ENCODE results near the gene RBPJ. TPM values are rescaled to one million over a fixed set of nuclear protein-coding genes. Genes with fewer than 3 reads are reported as not detected.

The RBPJ gene
- total RNA-seq, 2 donors from 2014 or later = 71.1 to 78.0 TPM

DNA sequence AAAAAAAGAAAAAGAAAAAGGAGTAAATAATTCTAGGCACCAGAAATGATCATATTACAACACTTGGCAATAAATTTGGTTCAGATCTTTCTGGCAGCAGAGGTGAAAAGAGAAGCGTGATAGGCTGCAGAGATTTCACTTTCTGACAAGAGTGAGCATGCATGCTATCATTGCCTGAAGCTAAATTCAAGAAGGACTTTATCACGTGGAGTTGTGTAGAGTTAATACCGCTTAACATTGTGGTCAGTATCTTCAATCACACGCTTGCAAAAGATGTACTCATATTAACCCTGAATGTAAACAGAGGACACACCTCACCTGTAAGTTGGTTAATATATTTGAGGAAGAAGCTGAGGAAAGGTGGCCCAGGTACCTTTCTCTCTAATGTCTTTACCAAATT is 31.4 kb upstream of the RBPJ start:
- H3K36me3 ChIP-seq (ENCODE audit: control insufficient read depth, insufficient read depth, low read length) = no peaks in the 10 kb centered on the region
- no peak overlapping the region for H3K4me3 ChIP-seq (ENCODE audit: low read length)
- Mint-ChIP-seq H3K27me3 (ENCODE audit: insufficient read depth) (no peaks in the 10 kb centered on the region), H3K27ac (no peak overlapping the region), H3K4me3 (no peak overlapping the region), H3K36me3 (ENCODE audit: low read depth) (no peaks in the 10 kb centered on the region), H3K4me1 (no peaks in the 10 kb centered on the region), H3K9me3 (no peaks in the 10 kb centered on the region)
- TF ChIP-seq, protein P1, sequence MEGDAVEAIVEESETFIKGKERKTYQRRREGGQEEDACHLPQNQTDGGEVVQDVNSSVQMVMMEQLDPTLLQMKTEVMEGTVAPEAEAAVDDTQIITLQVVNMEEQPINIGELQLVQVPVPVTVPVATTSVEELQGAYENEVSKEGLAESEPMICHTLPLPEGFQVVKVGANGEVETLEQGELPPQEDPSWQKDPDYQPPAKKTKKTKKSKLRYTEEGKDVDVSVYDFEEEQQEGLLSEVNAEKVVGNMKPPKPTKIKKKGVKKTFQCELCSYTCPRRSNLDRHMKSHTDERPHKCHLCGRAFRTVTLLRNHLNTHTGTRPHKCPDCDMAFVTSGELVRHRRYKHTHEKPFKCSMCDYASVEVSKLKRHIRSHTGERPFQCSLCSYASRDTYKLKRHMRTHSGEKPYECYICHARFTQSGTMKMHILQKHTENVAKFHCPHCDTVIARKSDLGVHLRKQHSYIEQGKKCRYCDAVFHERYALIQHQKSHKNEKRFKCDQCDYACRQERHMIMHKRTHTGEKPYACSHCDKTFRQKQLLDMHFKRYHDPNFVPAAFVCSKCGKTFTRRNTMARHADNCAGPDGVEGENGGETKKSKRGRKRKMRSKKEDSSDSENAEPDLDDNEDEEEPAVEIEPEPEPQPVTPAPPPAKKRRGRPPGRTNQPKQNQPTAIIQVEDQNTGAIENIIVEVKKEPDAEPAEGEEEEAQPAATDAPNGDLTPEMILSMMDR (conservative IDR thresholded peaks at IDR 0.05) = no peak
- no peak overlapping the region for H3K27ac ChIP-seq (ENCODE audit: low read depth, low read length)
- no peak for DNase-seq
- no peaks in the 10 kb centered on the region for H3K27me3 ChIP-seq (ENCODE audit: control insufficient read depth, insufficient read depth, low read length, poor library complexity, severe bottlenecking)
- H3K9ac ChIP-seq (ENCODE audit: extremely low read depth, low read length, poor library complexity, severe bottlenecking) = no peak overlapping the region
- 79 to 89% methylated on average over 3 to 4 of the region's 4 CpGs for WGBS, 2 experiments (ENCODE audit: insufficient coverage in 1 of 2, insufficient read length in 1 of 2)
- no peaks in the 10 kb centered on the region for H3K9me3 ChIP-seq (ENCODE audit: control insufficient read depth, low read length)
- no peaks in the 10 kb centered on the region for H3K4me1 ChIP-seq (ENCODE audit: control insufficient read depth, insufficient read depth, low read length)

DNA sequence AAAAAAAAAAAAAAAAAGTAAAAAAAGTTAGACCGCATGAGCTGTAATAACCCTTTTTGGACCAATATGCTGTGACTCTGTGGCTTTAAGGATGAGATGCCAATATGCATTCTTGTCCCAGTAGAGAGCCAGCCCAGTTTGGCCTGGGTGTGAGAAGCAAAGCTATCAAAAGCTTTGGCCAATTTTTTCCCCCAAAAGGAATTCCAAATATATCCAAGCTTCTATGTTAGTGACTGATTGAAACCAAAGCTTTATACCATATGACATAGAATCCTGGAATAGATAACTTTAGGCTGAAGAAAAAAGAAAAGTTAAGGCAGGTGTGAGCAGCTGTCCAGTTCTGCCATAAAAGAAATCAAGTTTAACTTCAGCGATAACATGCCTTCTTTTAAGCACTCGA is 30.5 kb upstream of the RBPJ start:
- Histone ChIP-seq H3K36me3 (ENCODE audit: control insufficient read depth, insufficient read depth, low read length) (no peaks in the 10 kb centered on the region), H3K27me3 (ENCODE audit: control insufficient read depth, insufficient read depth, low read length, poor library complexity, severe bottlenecking) (no peaks in the 10 kb centered on the region), H3K9me3 (ENCODE audit: control insufficient read depth, low read length) (no peaks in the 10 kb centered on the region), H3K4me1 (ENCODE audit: control insufficient read depth, insufficient read depth, low read length) (no peaks in the 10 kb centered on the region), H3K27ac (ENCODE audit: low read depth, low read length) (no peak overlapping the region), H3K9ac (ENCODE audit: extremely low read depth, low read length, poor library complexity, severe bottlenecking) (no peak overlapping the region), H3K4me3 (ENCODE audit: low read length) (no peak overlapping the region)
- DNase-seq = no peak
- no peaks in the 10 kb centered on the region for H3K9me3 Mint-ChIP-seq
- no peaks in the 10 kb centered on the region for H3K27me3 Mint-ChIP-seq (ENCODE audit: insufficient read depth)
- no peaks in the 10 kb centered on the region for H3K36me3 Mint-ChIP-seq (ENCODE audit: low read depth)
- H3K4me1 Mint-ChIP-seq = no peaks in the 10 kb centered on the region
- TF ChIP-seq, protein P1 (conservative IDR thresholded peaks at IDR 0.05) = no peak
- no peak overlapping the region for H3K27ac Mint-ChIP-seq
- WGBS, 2 experiments (ENCODE audit: insufficient coverage in 1 of 2, insufficient read length in 1 of 2) = 95% methylated on average over 3 of the region's 3 CpGs; no CpG with 5 or more reads in 1 of the 2 experiments
- H3K4me3 Mint-ChIP-seq = no peak overlapping the region

DNA sequence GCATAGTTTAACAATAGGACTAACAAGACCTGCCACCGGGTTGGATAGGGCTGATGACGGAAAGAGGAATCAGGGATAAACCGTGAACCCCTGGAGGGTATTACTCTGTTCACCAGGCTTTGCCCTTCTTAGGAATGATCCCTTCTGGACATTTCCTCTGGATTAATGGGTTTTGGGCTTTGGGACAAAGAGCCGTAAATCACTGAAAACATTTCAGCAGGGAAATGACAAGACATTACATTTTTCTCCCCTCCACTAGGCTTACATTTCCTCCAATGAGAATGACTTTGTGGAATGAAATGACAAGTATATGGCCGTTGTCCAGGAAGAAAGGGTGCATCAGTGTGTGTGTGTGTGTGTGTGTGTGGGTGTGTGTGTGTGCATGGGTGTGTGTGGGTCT is 25.9 kb upstream of the RBPJ start:
- no peaks in the 10 kb centered on the region for H3K27me3 Mint-ChIP-seq (ENCODE audit: insufficient read depth)
- H3K27me3 ChIP-seq (ENCODE audit: control insufficient read depth, insufficient read depth, low read length, poor library complexity, severe bottlenecking) = no peaks in the 10 kb centered on the region
- H3K36me3 ChIP-seq (ENCODE audit: control insufficient read depth, insufficient read depth, low read length) = no peaks in the 10 kb centered on the region
- no peaks in the 10 kb centered on the region for H3K4me1 ChIP-seq (ENCODE audit: control insufficient read depth, insufficient read depth, low read length)
- H3K4me3 Mint-ChIP-seq = no peak overlapping the region
- no peaks in the 10 kb centered on the region for H3K36me3 Mint-ChIP-seq (ENCODE audit: low read depth)
- H3K9ac ChIP-seq (ENCODE audit: extremely low read depth, low read length, poor library complexity, severe bottlenecking) = no peak overlapping the region
- no peaks in the 10 kb centered on the region for H3K9me3 Mint-ChIP-seq
- 84 to 100% methylated on average over 2 to 5 of the region's 5 CpGs for WGBS, 2 experiments (ENCODE audit: insufficient coverage in 1 of 2, insufficient read length in 1 of 2)
- no peak overlapping the region for H3K27ac ChIP-seq (ENCODE audit: low read depth, low read length)
- H3K4me1 Mint-ChIP-seq = peaks cover 19% of the 10 kb centered on the region
- no peak overlapping the region for H3K27ac Mint-ChIP-seq
- no peaks in the 10 kb centered on the region for H3K9me3 ChIP-seq (ENCODE audit: control insufficient read depth, low read length)
- H3K4me3 ChIP-seq (ENCODE audit: low read length) = no peak overlapping the region
- no peak for DNase-seq
- TF ChIP-seq, protein P1 (conservative IDR thresholded peaks at IDR 0.05) = no peak

All from endodermal cell (in vitro differentiated cells).